Hepatocyte (in vitro differentiated cells): ENCODE measurements around the gene OSBPL5. TPM values are rescaled to one million over a fixed set of nuclear protein-coding genes. Genes with fewer than 3 reads are reported as not detected.

Experiments used
- DNase-seq: peaks from one replicate; pipeline ENCODE4 v3.0.0-alpha.2; 2016; ENCODE audit warnings: low spot score
- H2AFZ ChIP-seq: fragments of 200-600 bp; sonication (generic); 2 replicates; pipeline ENCODE4 v1.6.0; 2016; ENCODE audit warnings: antibody characterized with exemption, mild to moderate bottlenecking
- H3K27ac ChIP-seq: fragments of 200-600 bp; sonication (generic); 2 replicates; pipeline ENCODE4 v1.5.1; 2016; ENCODE audit warnings: mild to moderate bottlenecking
- H3K27me3 ChIP-seq: fragments of 200-600 bp; sonication (generic); 2 replicates; pipeline ENCODE4 v1.6.1; 2016
- H3K36me3 ChIP-seq: fragments of 200-600 bp; sonication (generic); replicated peaks from 2 replicates; pipeline ENCODE4 v1.5.1; 2016; ENCODE audit warnings: low read depth; ENCODE audit not compliant: insufficient read depth
- H3K4me1 ChIP-seq: fragments of 200-600 bp; sonication (generic); 2 replicates; pipeline ENCODE4 v1.5.1; 2016; ENCODE audit warnings: mild to moderate bottlenecking, moderate library complexity; ENCODE audit not compliant: insufficient read depth
- H3K4me2 ChIP-seq: fragments of 200-600 bp; sonication (generic); 2 replicates; pipeline ENCODE4 v1.6.0; 2016
- H3K4me3 ChIP-seq: fragments of 200-600 bp; sonication (generic); 2 replicates; pipeline ENCODE4 v1.5.1; 2016; ENCODE audit warnings: mild to moderate bottlenecking
- H3K79me2 ChIP-seq: fragments of 200-600 bp; sonication (generic); 2 replicates; pipeline ENCODE4 v1.6.0; 2017; ENCODE audit warnings: mild to moderate bottlenecking
- H3K9me2 ChIP-seq: fragments of 200-600 bp; sonication (generic); replicated peaks from 2 replicates; pipeline ENCODE4 v1.6.0; 2017; ENCODE audit warnings: mild to moderate bottlenecking; ENCODE audit not compliant: insufficient read depth
- H3K9me3 ChIP-seq: fragments of 200-600 bp; sonication (generic); 2 replicates; pipeline ENCODE4 v1.5.1; 2016; ENCODE audit warnings: low read depth, mild to moderate bottlenecking
- H4K20me1 ChIP-seq: fragments of 200-600 bp; sonication (generic); 2 replicates; pipeline ENCODE4 v1.6.0; 2016; ENCODE audit warnings: mild to moderate bottlenecking; ENCODE audit not compliant: insufficient read depth, poor library complexity, severe bottlenecking
- CTCF ChIP-seq: fragments of 200-600 bp; sonication (generic); IDR thresholded peaks from 2 replicates; pipeline ENCODE4 v1.5.1; 2016; ENCODE audit warnings: antibody characterized with exemption, mild to moderate bottlenecking; ENCODE audit not compliant: poor library complexity
- EZH2 ChIP-seq: fragments of 200-600 bp; sonication (generic); IDR thresholded peaks from 2 replicates; pipeline ENCODE4 v1.6.1; 2016; ENCODE audit warnings: antibody characterized with exemption, mild to moderate bottlenecking, borderline replicate concordance
- EZH2phosphoT487 ChIP-seq: fragments of 200-600 bp; sonication (generic); IDR thresholded peaks from one replicate; pipeline ENCODE4 v1.6.1; 2018; ENCODE audit warnings: antibody characterized with exemption, mild to moderate bottlenecking, low read depth, moderate library complexity; ENCODE audit not compliant: unreplicated experiment, severe bottlenecking
- WGBS: methylation state at CpG from one replicate; pipeline ENCODE4 v1.1.6; 2016; ENCODE audit warnings: low lambda C conversion rate; ENCODE audit errors: missing lambda C conversion rate; 5-methylcytosine and 5-hydroxymethylcytosine counted together
- polyA plus RNA-seq: library from polyadenylated mRNA; unstranded; fragments of >200 nt; fragmentation: Nextera tagmentation; extraction: Ambion mirVana; gene quantifications from 2 replicates; pipeline ENCODE4 v1.2.1, GENCODE V29; 2016
- total RNA-seq: library from RNA; depleted of rRNA; stranded (reverse); fragments of >200 nt; gene quantifications from 2 replicates; pipeline ENCODE4 v1.2.3, GENCODE V29; 2014

The OSBPL5 gene
- total and polyA plus RNA-seq, 2 experiments from 2014 or later = 9.0 to 12.5 TPM

GRCh38 chr11:3191586-3192324 is 26.6 kb upstream of the OSBPL5 start:
- H3K4me3 ChIP-seq = no peak overlapping the region
- no peak for DNase-seq
- H4K20me1 ChIP-seq = no peaks in the 10 kb centered on the region
- H3K79me2 ChIP-seq = no peaks in the 10 kb centered on the region
- no peak for TF ChIP-seq EZH2
- TF ChIP-seq EZH2phosphoT487 = no peak
- no peak for TF ChIP-seq CTCF
- H2AFZ ChIP-seq = no peak overlapping the region
- H3K4me2 ChIP-seq = no peak overlapping the region
- no peak overlapping the region for H3K27ac ChIP-seq
- no peaks in the 10 kb centered on the region for H3K4me1 ChIP-seq
- no peaks in the 10 kb centered on the region for H3K9me3 ChIP-seq
- H3K27me3 ChIP-seq = no peaks in the 10 kb centered on the region
- WGBS = 85% methylated on average over 18 of the region's 19 CpGs
- H3K9me2 ChIP-seq = no peaks in the 10 kb centered on the region
- H3K36me3 ChIP-seq = no peaks in the 10 kb centered on the region

- TF ChIP-seq EZH2 = no peak
- no peak for TF ChIP-seq EZH2phosphoT487
- TF ChIP-seq CTCF = no peak
- WGBS = 55% methylated on average over 6 of the region's 6 CpGs
- H3K4me2 ChIP-seq = no peak overlapping the region
These were observed 25.5 kb upstream of the OSBPL5 start for GRCh38 chr11:3190600-3190999.

GRCh38 chr11:3189886-3190583 is 24.9 kb upstream of the OSBPL5 start:
- Histone ChIP-seq H4K20me1 (no peaks in the 10 kb centered on the region), H3K4me3 (no peak overlapping the region), H3K27ac (no peak overlapping the region), H3K79me2 (no peaks in the 10 kb centered on the region), H3K9me2 (no peaks in the 10 kb centered on the region), H3K36me3 (no peaks in the 10 kb centered on the region), H3K9me3 (no peaks in the 10 kb centered on the region), H3K4me1 (no peaks in the 10 kb centered on the region), H2AFZ (no peak overlapping the region), H3K4me2 (no peak overlapping the region), H3K27me3 (no peaks in the 10 kb centered on the region)
- WGBS = 85% methylated on average over 11 of the region's 11 CpGs
- no peak for DNase-seq
- TF ChIP-seq CTCF (no peak), EZH2 (no peak), EZH2phosphoT487 (no peak)

More at GRCh38 chr11:3190600-3190999, 25.5 kb upstream of the OSBPL5 start:
- Histone ChIP-seq H3K36me3 (no peaks in the 10 kb centered on the region), H2AFZ (no peak overlapping the region), H3K4me1 (no peaks in the 10 kb centered on the region), H3K27ac (no peak overlapping the region), H3K4me3 (no peak overlapping the region), H3K27me3 (no peaks in the 10 kb centered on the region), H3K9me2 (no peaks in the 10 kb centered on the region), H4K20me1 (no peaks in the 10 kb centered on the region), H3K9me3 (no peaks in the 10 kb centered on the region), H3K79me2 (no peaks in the 10 kb centered on the region)
- DNase-seq = no peak
